Activated effector memory CD4-positive, alpha-beta T cell treated with anti-CD3 and anti-CD28 coated beads, Interleukin-2, amount 50 U/mL, for 16 hours (primary cell): ENCODE data around the gene DNAH8.
"Not testable (repeated sequence)": the region's sequence is repeated elsewhere in the genome, so short reads cannot be mapped to it uniquely, and the experiment has no call there.

Source experiments
- DNase-seq: peaks from one replicate; pipeline ENCODE4 v3.0.0-alpha.2; 2020

Gene DNAH8, protein sequence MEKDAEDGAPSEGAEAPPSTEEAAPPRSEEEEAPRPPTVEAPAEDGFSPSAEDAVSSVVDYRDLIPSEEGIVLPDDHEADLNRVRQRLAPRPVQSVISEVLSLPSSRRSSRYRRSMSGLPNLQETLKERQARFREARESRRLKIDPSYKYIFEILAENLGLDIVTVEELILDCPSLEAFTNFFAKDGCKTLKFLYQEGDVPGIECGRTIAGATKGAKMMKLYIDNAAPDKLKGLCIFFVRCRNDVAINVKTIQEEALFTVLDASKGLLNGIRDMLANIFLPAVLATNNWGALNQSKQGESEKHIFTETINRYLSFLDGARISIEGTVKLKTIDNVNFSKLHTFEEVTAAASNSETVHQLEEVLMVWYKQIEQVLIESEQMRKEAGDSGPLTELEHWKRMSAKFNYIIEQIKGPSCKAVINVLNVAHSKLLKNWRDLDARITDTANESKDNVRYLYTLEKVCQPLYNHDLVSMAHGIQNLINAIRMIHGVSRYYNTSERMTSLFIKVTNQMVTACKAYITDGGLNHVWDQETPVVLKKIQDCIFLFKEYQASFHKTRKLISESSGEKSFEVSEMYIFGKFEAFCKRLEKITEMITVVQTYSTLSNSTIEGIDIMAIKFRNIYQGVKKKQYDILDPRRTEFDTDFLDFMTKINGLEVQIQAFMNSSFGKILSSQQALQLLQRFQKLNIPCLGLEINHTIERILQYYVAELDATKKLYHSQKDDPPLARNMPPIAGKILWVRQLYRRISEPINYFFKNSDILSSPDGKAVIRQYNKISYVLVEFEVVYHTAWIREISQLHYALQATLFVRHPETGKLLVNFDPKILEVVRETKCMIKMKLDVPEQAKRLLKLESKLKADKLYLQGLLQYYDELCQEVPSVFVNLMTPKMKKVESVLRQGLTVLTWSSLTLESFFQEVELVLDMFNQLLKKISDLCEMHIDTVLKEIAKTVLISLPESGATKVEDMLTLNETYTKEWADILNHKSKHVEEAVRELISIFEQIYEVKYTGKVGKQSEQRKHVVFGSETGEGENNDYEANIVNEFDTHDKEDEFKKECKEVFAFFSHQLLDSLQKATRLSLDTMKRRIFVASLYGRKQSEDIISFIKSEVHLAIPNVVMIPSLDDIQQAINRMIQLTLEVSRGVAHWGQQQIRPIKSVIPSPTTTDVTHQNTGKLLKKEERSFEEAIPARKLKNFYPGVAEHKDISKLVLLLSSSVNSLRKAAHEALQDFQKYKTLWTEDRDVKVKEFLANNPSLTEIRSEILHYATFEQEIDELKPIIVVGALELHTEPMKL (N-terminal part only)

DNA sequence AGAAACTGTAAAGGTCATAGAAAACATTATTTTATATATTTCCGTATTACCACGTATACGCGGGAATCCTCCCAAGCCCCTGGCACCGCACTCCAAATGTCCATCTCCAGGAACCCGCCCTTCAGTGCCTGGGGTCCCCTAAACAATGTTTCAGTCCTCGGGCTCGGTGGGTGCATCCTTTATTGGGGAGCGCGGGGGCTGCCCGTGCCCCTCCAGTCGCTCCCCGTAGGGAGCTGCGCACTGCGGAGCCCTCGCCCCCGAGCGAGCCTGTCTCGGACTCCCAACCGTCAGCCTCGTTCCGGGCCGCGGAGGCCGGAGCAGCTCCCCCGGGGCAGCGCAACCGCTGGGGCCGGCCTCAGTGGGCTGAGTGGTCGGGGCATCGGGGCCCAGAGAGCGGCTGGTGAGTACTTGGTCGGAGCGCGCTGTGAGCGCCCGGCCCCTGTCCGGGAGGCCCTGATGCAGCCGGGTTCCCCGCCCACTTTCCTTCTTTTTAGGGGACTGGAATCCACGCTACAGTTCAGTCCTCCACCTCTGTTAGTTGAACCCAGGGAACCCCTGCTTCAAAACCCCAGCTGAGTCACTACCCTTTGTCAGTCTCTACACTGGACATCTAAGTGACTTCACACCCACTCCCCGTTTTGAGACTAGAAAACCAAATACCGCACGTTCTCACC, at the start of gene DNAH8:
DNAH8 (plus strand) TSS at position 296 of the 674 bp plus-strand sequence. CDS start 7,499 bp downstream, outside the sequence.
- DNase-seq = no peak

DNA sequence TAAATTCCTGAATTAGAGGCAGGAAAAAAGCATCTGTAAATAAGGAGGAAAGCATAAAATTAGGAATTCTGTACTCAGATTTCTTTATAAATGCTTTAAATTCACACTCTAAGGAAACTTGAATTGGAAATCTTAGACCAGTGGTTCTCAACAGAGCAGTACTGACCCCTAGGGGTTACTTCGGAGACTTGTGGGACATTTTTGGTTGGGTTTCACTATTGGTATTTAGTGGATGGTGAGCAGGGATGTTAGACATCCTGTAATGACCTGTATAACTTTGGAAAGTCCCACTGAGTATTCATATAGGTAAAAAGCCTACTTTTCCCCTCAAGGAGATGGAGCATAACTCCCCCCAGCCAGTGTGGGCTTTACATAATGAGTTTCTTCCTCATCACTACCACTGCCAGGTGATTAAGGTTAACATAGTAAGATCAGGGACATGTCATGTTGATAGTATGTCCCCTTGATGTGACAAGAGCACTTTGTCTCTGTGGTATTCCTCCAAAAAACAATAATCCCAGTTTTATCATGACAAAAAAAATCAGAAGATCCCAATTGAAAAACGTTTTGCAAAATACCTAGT, 43.1 kb upstream of the DNAH8 start:
- DNase-seq = no peak

DNA sequence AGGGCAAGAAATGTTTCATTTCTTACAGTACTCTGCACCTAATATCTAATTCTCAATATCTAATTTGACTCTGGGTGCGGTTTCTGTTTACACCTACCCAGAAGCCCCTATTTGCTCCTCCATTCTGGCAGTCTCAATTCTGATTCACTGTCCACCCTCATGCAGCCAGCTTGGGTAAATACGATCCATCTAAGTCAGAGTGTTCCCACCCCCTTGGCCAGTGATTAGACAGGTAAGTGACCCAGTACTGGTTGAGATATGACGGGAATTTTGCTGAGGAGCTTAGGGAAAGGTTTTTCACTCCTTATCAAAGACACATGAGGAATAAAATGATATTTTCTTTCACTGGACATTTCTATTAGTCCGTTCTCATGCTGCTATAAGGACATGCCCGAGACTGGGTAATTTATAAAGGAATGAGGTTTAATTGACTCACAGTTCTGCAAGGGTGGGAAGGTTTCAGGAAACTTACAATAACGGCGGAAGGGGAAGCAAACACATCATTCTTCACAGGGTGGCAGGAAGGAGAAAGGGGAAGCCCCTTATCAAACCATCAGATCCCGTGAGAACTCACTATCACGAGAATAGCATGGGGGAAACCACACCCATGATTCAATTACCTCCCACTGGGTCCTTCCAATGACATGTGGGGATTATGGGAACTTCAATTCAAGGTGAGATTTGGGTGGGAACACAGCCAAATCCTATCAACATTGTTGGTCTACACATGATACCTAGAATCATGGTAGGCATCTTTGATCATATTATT, 41.5 kb upstream of the DNAH8 start:
- no peak for DNase-seq

DNA sequence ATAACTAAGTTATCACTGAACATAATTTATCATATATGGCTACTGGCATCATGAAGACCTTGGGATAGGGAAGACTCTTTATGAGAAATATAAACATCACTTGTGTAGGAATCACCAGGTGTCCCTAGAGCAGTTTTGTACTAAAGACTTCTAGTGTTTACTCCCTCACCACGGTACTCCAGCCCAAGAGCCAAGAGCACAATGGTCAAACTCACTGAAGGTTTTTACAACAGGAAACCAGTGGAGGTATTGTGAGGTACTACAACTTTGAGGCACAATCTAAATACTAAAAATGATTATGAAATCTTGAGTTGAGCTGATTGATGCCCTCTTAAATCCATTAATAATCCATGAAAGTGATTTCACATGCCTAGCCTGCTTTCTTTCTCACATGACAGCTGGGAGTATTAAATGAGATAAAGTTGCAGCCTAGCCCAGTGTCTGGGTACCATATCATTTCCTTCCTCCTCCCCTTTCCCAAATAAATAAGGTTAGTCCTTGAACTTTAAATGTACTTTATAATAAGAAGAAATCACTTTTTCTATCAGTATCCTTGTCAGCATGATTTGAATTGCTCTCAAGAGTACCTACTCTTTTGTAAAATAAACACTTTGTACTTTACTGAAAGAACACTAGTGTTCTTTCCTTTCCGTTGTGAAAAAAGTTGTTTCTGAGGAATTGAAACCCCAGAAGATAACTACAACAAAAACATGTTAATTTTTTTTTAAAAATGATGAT, 38.7 kb upstream of the DNAH8 start:
- no peak for DNase-seq

DNA sequence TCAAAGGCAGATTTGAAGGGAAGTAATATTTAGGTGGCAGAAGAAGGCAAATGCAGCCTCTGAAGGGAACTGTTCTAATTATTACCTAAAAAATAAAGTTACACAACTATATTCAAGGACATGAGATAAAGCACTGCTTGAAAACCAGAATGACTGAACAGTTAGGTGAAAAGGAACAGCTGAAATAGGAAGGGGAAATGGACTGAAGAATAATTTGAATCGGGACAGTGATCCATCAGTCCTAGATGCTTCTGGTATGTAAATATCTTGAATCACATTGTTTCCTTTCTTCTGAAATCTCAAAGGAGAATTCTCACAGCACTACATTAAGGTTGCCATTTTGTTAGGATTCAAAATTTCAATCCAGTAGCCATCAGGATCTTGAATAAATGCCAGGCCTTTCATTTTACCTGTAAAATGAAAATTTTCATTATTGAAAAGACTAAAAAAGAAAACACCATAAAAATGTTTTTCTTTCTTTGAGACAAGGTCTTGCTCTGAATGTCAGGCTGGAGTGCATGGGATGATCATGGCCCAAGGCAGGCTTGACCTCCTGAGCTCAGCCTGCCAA, 38.1 kb upstream of the DNAH8 start:
- no peak for DNase-seq

DNA sequence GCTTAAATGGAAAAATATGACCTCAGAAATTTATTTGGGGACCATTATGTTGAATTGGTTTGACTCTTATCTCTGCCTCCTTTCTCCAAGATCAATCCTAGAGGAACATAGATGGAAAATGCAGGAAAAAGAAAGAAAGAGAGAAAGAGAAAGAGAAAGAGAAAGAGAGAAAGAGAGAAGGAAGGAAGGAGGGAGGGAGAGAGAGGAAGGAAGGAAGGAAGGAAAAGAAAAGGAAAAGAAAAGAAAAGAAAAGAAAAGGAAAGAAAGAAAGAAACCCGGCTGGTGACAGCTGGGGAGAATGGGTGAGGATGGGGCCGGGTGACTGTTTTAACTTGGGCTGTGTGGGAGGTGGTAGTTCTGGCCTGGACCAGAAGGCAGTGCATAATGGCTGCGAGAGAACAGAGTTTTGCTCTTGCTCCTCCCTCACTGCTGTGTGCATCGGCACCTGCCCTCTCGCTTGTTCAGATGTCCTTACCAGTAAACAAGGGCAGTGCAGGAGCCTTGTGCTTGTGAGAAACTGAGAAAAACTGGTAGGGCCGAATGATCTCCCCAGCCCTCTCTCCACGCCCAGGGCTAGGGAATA, 36.8 kb upstream of the DNAH8 start:
- DNase-seq = no peak

DNA sequence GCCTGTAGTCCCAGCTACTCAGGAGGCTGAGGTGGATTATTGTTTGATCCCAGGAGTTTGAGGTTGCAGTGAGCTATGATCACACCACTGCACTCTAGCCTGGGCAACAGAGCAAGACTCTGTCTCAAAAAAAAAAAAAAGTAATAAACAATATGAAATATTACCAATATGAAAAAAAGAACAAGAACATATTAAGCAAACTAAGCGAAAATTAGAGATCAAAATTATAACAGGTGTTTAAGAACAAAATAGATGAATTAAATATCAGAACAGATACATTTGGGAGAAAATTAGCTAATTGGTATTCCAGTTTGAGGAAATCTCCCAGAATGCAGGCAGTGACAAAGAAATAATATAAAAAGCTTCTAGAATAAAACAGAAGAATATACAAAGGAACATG, 35.4 kb upstream of the DNAH8 start:
- DNase-seq = no peak

DNA sequence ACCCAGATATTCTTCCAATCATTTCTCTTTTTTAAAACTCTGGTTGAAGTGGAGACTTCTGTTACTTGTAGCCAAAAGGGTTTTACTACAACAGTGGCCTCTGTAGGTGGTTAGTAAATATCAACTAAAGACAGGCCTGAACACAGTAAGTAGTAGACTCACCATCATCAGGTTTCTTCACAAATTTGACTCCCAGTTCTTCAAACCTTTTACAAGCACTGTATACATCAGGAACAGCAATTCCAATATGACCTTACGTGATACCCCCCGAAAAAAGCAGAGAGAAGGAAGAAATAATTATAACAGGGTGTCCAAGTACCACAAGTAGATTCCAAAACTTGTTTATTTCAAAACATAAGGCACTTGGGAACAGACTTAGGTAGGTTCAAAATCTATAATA, 33.3 kb upstream of the DNAH8 start:
- no peak for DNase-seq

DNA sequence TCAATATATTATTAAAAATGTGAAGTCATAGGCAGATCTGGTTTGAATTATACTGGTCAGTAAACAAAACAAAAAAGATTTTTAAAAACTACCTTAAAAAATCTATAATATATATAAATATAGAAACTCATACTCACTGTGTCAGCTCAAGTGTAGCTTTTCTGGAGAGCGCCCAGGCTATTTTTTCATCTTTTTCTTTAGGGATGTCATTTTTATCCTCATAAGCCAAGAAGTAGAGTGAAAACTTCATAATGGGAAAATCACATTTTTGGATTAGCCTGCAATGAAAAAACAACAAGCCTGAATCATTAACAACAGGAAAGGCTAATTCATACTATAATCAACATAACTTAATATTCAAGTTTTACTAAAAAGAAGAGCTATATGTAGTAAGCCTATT, 30.9 kb upstream of the DNAH8 start:
- no peak for DNase-seq

DNA sequence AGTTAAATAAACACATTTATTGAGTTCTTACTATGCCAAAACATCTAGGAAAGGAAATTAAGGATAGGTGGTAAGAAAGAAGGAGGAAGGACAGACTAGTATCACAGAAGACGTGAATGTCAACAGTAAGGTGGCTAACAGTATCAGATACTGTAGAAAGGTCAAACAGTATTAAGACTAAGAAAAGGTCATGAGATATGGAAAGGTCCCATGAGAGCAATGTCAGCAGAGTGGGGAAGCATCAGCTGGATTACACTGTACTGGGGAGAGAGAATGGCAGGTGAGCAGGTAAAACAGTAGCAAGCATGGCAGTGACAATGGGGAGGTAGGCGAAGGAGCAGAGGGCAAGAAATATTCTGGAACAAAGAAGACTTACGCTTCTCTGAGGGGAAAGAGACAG, 30.2 kb upstream of the DNAH8 start:
- DNase-seq = no peak

DNA sequence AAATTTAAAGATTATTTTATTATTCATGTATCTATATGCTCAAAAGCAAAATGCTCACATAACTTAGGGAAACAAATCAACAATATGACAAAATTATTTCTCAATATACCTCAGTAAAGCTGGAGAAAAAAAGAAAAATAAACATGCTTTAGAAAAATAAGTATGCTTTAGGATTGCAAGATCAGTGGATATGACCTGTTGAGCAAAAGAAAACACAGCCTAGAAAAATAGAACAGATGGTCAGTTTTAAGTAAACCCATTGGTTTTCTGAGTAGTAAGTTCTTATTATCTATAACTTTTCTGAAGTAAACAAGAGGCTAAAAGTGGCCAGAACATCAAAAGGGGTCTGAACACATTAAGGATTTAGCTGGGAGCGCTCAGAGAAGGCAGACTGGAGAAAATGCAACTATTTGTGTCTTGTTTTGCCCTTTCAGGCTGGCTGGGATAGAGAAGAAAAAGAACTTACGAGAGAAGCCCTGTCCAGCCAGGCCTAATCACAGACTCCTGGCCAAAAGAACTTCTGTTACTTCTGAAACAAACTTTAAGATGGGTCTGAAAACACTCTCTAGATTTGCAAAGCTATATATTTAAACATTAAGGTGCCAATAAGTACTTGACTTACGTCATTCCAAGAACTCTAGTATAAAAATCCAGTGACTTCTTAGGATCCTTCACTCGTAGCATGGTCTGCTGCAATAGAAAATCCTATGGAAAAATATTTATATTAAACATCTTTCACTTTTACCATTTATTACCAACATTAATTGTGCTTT, 28.7 kb upstream of the DNAH8 start:
- DNase-seq = no peak

DNA sequence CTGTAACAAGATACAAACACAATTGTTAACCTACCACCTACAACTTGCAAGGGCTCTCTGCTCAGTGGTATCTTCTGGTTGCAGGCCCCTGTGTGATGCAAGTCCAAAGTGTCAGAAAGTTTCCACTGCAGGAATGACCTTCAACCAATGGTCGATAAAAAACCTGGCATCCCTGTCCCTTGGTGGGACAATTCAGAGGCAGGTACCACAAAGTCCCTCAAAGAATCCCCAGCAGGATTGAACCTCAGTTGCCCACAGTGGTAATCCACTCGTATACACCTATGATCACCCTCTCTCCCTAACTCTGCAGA, 28.1 kb upstream of the DNAH8 start:
- no peak for DNase-seq

DNA sequence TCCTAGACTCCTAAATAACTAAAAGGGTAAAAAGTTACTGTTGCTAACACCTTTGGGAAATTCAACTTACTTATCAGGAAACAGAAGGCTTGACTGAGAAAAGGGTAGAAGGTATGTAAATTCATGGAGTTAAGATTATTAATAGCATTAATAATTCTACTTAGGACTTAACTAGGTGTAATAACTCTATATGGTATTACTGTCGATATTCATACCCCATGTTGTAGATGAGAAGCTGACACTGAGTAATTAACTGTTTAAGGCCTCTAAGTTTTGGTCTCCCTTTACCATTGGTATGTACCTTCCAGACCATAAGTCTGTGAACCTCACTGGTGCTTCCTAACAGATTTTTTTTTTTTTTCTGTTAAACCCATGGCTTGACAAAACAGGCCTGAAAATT, 27.6 kb upstream of the DNAH8 start:
- no peak for DNase-seq

DNA sequence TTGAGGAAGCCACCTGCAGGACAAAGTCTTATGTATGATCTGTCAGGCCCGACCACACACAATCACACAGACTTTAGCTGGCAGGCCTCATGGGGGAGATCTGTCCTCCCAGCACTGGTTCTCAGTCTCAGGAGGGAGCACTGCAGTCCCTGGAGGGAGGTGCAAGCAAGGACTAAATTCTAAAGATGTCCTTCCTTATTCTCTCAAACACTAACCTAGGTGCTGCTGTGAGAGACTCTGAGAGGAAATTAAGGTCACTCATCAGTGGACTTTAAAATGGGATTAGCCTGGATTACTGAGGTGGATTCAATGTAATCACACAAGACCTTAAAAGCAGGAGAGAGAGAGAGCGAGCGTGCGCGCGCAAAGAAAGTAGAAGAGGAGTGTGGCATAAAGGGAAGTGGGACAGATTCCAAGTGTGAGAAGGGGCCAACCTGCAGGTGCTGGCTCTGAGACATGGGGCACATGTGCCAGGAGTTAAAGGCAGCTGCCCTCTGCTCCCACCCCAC, 26.5 kb upstream of the DNAH8 start:
- no peak for DNase-seq

DNA sequence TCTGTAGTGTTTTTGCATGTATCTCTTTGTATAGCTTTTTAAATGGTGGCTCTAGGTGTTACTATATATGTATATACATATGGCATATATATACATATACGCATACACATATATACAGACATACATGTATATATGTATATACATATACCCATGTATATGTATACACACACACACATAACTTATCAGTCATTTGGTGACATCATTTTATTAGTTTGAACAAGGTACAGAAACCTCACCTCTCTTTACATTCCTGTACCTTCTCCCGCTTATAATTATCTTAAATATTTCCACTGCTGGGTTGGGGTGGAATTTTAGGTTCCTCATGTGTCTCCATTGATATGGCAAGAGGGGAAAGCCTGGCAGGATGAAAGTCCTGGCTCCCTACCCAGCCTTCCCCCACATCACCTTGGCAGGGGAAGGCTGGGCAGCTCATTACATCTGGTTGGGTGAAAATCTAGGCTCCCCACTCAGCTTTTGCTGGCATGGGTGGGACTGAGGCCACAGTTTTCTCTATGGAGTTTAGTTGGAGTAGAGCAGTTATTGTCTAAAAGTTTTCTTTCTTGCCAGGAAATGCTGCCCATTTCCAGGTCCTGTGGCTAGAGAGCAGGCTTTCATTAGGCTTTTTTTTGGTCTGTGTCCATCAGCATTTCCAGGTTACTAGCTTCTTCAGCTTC, 19.7 kb upstream of the DNAH8 start:
- no peak for DNase-seq

DNA sequence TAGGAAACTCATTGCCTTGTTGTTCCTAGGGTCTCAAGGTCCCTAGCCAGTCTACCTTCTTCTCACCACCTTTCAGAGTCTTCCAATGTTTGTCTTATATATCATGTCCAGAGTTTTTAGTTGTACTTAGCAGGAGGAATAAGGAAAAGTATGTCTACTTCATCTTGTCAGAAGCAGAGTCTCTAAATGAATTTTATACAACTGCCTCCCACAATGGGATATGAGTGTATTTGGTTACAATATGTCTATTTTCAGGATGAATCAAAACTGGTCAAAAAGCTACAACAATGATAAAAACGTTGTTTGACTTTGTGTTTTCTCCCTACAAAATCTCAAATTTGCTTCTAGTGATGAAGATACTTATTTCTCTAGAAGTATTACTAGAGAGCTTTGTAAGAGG, 19.2 kb upstream of the DNAH8 start:
- DNase-seq = no peak

DNA sequence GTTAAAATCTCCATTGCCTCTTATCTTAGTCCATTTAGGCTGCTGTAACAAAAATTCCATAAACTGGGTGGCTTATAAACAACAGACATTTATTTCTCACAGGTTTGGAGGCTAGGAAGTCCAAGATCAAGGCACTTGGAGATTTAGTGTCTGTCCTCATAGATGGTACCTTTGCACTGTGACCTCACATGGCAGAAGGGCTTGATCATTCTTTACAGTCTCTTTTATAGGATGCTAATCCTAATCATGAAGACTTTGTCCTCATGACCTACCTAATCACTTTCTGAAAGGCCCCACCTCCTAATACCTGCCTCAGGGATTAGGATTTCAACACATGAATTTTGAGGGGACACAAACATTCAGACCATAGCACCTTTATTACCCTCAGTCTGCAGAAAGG, 18.8 kb upstream of the DNAH8 start:
- no peak for DNase-seq

DNA sequence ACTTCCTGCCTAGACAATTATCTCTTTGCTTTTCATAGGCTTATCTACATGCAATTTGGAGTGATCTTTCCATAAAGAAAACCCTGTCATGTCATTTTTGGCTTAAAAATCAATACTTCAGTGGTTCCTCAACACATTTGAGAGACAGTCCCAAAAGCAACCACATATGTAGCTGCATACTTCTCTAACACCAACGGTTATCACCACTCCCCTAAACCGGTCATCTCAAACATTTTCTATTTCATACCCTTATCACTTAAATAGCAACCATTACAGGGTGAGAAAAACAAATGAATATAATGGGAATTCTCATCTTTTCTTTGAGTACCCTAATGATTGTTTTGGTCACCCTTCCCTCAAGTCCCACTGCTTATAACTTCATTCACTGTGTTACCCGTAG, 17.3 kb upstream of the DNAH8 start:
- DNase-seq = no peak

DNA sequence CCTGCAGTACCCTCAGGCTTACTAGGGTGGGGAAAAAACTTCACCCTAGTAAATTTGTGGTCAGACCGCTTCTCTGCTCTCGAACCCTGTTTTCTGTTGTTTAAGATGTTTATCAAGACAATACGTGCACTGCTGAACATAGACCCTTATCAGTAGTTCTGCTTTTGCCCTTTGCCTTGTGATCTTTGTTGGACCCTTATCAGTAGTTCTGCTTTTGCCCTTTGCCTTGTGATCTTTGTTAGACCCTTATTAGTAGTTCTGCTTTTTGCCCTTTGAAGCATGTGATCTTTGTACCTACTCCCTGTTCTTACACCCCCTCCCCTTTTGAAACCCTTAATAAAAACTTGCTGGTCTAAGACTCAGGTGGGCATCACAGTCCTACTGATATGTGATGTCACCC, 15.4 kb upstream of the DNAH8 start:
- DNase-seq = not testable (repeated sequence)
